ENCODE results near the gene ZYG11B.
"Not testable (repeated sequence)": the region's sequence is repeated elsewhere in the genome, so short reads cannot be mapped to it uniquely, and the experiment has no call there.

ZYG11B gene

GRCh38 chr1:52852854-52853253 is 126.6 kb downstream of the ZYG11B start:
- DNase-seq (ENCODE audit: low spot score), result no peak

- no peak for DNase-seq (ENCODE audit: low spot score)
Measured at GRCh38 chr1:52855584-52855983, 129.3 kb downstream of the ZYG11B start.

DNA sequence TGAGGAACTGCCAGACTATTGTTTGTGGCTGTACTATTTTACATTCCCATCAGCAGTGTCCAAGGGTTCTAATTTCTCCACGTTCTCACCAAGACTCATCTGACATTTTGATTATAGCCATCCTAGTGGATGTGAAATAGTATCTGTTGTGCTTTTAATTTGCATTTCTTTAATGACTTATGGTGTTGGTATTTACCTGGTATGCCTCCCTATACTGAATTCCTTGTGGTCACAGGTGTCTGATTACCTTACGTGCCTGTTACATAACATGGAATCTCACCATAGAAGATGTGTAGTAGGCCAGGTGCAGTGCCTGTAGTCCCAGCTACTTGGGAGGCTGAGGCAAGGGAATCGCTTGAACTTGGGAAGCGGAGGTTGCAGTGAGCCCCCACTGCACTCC is 129.8 kb downstream of the ZYG11B start:
- no peak for DNase-seq (ENCODE audit: low spot score)

DNA sequence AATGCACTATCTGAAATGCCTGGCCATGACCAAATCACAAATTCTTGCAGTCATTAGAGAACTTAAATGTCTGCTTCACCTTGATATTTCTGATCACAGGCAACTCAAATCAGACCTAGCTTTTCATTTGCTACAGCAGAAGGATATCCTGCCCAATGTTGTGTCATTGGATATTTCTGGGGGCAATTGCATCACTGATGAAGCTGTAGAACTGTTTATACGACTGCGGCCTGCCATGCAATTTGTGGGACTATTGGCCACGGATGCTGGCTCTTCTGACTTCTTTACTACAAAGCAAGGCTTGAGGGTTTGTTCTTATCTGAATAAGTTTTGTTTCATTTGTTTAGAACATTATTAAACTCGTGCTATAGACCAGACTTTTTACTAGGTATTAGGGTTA is 131.2 kb downstream of the ZYG11B start:
- no peak for DNase-seq (ENCODE audit: low spot score)

DNA sequence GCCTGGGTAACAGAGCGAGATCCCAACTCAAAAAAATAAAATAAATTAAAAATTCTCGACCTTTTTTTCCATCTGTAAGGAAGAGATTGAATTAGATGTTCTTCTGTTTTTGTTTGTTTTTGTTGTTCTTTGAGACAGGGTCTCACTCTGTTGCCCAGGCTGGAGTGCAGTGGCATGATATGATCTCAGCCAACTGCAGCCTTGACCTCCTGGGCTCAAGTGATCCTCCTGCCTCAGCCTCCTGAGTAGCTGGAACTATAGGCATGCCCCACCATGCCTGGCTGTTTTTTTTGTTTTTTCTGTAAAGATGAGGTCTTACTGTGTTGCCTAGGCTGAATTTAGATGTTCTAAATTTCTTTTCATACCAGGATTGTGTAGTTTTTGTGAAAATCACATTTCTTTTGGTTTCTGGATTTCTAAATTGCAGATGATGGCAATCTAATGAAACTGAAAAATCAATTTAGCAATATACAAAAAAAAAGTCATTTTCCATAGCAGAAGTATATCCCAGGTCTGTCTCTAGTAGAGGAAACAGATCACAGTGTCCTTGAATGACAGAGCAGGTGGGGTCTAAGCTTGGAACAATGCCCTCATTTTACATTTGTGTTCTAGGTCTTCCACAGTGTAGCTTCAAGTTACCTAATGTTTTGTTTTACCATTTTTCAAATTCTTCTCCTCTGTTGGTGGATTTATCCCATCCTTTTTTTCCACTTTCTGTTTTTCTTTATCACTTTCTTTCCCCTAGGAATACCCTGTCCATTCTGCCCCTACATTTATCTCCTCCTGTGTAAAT is 136.6 kb downstream of the ZYG11B start:
- DNase-seq (ENCODE audit: low spot score), result no peak

DNA sequence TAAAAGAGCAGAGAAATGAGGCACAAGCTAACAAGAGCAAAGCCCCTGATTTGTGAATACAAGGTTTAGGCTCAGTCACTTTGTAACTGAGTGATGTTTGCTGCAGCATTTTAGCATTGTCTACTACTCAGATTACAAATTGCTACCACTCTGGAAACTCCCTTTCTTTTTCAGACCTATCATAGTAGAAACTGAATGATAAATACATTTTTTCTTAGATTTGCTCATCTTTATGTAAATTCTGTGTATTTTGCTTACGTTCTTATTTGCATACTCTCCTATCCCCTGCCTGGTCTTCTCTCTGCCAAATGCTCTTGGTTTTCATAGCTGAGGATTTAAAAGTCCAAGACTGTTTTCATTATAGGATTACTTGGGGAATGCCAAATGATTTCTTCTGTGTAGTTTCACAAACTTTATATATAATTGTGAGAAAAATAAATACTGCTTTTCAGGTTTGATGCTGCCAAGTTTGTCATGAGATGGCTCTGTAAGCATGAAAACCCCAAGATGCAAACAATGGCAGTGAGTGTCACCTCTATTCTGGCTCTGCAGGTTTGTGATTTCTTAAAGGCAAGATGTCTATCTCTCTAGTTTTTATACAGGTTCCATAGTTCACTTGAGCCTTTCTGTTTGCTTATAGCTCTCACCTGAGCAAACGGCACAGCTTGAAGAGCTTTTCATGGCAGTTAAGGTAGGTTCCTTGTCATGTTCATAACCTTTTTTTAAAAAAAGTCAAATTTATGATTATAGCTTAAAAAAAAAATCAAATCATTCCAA is 141.0 kb downstream of the ZYG11B start:
- DNase-seq (ENCODE audit: low spot score), result no peak

DNA sequence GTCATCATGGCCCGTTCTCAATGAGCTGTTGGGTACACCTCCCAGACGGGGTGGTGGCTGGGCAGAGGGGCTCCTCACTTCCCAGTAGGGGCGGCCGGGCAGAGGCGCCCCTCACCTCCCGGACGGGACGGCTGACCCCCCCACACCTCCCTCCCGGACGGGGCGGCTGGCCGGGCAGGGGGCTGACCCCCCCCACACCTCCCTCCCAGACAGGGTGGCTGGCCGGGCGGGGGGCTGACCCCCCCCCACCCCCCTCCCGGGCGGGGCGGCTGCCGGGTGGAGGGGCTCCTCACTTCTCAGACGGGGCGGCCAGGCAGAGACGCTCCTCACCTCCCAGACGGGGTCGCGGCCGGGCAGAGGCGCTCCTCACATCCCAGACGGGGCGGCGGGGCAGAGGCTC is 143.5 kb downstream of the ZYG11B start:
- not testable (repeated sequence) for DNase-seq (ENCODE audit: low spot score)

DNA sequence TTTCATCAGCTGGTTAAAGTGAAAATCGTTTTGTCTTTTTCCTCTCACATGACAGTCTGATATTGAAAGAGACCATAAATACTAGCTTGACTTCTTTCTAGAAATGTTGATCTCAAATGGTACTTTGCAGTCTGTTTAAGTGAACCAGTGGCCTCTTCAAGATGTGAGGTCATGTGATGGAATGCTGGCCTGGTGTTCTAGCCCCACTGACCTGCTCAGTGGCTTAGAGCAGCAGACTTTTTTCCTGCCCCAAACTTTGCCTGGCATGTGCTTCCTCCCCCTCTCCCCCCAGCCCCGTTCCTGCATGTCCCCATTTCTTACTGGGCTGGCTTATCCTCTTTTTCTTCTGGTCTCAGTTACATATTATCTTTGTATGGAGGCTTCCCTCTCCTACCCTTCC is 150.6 kb downstream of the ZYG11B start:
- DNase-seq (ENCODE audit: low spot score), result no peak

Data from LoVo (cell line).